Measurements from ENCODE around the gene SLC34A1. TPM values are rescaled to one million over a fixed set of nuclear protein-coding genes. Genes with fewer than 3 reads are reported as not detected.
A peak's percentile ranks its signal among the peaks of the same experiment; 100 is the strongest.

SLC34A1 gene
- total RNA-seq, 1 donor from 2014 or later = 0.16 TPM

DNA sequence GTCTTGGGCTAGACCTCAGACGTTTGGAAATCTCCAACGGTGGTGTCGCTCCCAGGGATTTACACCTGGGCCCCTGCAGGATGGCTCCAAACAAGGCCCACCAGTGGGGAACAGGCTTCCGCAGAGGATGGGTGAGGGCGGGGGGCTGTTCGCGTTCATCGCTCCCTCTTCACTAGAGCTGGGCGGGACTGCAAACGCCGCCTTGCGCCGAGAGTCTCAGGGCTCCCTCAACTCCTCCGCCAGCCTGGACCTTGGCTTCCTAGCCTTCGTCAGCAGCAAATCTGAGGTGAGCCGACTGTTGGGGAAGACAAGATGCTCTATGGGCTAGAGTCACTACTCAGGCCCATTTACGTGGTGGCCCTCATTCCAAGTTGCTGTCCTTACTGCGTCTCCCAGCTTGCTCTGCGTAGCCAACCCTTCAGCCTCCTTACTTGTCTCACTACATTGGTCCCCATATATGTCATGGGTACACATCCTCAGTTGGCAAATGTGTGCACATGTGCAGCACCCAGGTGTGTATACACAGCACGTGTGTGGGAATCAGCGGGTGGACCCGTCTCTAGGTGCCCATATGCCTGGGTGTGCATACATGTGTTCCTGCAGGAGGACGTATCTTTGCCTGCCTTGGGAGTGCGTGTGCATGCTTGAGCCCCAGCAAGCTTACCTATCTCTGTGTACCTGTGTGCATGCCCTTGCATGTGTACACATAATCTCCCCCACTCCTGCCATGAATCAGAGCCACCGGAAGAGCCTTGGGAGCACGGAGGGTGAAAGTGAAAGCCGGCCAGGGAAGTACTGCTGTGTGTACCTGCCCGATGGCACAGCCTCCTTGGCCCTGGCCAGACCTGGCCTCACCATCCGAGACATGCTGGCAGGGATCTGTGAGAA lies 16.0 kb upstream of the SLC34A1 start:
- no peaks in the 10 kb centered on the region for H3K36me3 Mint-ChIP-seq (ENCODE audit: low read depth)
- peak overlapping the region; percentile 81 for H3K4me3 Mint-ChIP-seq
- H3K4me1 Mint-ChIP-seq = peaks cover 26% of the 10 kb centered on the region
- no peak for DNase-seq (ENCODE audit: low read depth, low spot score)
- no peak overlapping the region for H3K27ac Mint-ChIP-seq (ENCODE audit: unreplicated experiment)
- no peaks in the 10 kb centered on the region for H3K9me3 Mint-ChIP-seq
- H3K27me3 Mint-ChIP-seq (ENCODE audit: low read depth) = peaks cover 15% of the 10 kb centered on the region
- TF ChIP-seq, protein P1, sequence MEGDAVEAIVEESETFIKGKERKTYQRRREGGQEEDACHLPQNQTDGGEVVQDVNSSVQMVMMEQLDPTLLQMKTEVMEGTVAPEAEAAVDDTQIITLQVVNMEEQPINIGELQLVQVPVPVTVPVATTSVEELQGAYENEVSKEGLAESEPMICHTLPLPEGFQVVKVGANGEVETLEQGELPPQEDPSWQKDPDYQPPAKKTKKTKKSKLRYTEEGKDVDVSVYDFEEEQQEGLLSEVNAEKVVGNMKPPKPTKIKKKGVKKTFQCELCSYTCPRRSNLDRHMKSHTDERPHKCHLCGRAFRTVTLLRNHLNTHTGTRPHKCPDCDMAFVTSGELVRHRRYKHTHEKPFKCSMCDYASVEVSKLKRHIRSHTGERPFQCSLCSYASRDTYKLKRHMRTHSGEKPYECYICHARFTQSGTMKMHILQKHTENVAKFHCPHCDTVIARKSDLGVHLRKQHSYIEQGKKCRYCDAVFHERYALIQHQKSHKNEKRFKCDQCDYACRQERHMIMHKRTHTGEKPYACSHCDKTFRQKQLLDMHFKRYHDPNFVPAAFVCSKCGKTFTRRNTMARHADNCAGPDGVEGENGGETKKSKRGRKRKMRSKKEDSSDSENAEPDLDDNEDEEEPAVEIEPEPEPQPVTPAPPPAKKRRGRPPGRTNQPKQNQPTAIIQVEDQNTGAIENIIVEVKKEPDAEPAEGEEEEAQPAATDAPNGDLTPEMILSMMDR (conservative IDR thresholded peaks at IDR 0.05) = no peak

DNA sequence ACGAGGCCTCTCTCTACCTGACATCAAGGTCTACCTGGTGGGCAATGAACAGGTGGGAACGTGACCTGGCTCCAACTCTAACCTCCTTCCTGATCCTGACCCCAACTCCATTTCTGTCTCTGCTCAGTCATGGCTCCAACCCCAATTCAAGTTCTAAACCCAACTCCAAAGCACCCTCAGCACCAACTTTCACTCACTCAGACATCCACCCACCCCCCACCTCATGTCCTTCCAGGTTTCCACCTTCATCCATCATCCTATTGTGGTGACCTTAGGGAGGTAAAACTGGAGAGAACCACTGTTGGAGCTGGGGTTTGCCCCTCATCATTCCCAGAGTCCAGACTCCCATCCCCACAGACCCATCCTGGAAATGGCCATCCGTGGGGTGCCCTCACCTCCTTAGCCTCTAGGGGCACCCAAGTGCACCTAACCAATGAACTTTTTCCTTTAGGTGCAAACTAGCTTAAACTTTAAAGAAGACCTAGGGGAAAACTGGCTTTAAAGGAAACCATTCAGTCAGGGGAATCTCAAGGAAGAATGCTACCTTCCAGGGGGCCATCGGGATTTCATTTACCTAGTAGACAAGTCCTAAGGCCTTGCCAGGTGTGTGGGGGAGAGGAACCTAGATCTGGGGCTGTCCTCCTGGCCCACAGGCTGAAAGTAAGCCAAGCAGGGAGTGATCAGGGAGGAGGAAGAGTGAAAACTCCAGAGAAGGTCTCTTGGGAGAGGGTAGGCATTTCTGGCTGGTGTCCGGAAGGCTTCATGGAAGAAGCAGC lies 15.2 kb upstream of the SLC34A1 start:
- H3K27ac Mint-ChIP-seq (ENCODE audit: unreplicated experiment) = no peak overlapping the region

DNA sequence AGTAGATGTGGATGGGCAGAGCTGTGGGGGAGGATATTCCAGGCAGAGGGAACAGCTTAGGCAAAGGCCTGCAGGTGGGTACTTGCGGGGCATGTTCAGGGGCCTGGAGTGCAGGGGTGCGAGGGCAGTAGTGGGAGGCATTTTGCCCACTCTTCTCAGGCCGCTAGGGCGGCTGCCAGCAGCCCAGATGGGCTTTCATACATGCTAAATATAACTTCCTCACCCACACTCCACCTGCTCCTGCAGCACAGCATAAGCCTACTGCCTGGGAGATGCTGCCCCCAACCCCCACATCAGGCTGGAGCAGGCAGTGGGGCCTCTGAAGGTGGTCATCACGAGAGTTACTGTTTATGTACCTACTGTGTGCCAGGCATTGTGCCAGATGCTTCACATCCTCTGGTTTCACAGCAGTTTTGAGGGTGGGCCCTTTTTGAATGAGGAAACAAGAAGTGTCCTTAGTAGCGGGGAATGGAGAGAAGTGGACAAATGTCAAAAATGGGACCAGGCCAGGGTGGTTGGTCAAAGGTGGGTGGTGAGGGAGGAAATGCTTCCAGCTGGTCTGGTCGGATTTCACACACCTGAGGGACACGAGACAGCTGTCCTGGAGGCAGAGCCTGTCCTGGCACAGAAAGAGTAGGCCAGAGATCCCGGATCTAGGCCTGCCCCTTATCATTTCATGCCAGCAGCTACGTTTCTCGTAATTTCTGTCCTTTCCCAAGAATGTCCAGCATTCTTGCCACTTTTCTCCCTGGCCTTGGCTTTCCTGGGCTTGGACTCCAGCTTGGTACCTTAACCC lies 14.4 kb upstream of the SLC34A1 start:
- Mint-ChIP-seq H3K36me3 (ENCODE audit: low read depth) (no peaks in the 10 kb centered on the region), H3K4me1 (peaks cover 26% of the 10 kb centered on the region), H3K27ac (ENCODE audit: unreplicated experiment) (no peak overlapping the region), H3K4me3 (peak overlapping the region; percentile 71), H3K27me3 (ENCODE audit: low read depth) (peaks cover 12% of the 10 kb centered on the region), H3K9me3 (no peaks in the 10 kb centered on the region)
- no peak for DNase-seq (ENCODE audit: low read depth, low spot score)
- TF ChIP-seq, protein P1 (conservative IDR thresholded peaks at IDR 0.05) = no peak

More for the DNA sequence above, 15.2 kb upstream of the SLC34A1 start:
- no peaks in the 10 kb centered on the region for H3K9me3 Mint-ChIP-seq
- TF ChIP-seq, protein P1 (conservative IDR thresholded peaks at IDR 0.05) = peak; percentile 57
- peaks cover 15% of the 10 kb centered on the region for H3K27me3 Mint-ChIP-seq (ENCODE audit: low read depth)
- peaks cover 26% of the 10 kb centered on the region for H3K4me1 Mint-ChIP-seq
- DNase-seq (ENCODE audit: low read depth, low spot score) = peak; percentile 42
- H3K4me3 Mint-ChIP-seq = peak overlapping the region; percentile 71
- no peaks in the 10 kb centered on the region for H3K36me3 Mint-ChIP-seq (ENCODE audit: low read depth)

DNA sequence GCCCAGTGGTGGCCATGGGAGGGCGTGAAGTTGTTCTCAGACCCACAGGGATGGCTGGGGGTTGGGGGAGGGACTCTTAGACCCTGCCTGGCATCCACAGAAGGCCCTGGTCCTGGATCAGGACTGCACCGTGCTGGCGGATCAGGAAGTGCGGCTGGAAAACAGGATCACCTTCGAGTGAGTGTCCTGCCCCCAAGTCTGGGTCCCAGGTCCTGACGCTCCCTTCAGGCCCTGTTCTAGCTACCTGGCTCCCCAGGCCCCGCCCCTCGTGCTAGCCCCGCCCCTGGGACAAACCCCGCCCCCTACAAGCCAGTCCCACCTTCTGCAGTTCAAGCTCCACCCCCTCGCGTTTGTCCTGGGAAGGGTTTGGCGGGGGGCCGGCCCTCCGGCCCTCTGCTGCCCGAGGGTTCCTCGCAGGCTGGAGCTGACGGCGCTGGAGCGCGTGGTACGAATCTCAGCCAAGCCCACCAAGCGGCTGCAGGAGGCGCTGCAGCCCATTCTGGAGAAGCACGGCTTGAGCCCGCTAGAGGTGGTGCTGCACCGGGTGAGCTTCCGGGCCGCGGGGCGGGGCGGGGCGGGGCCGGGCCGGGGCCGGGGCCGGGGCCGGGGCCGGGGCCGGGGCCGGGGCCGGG lies 13.6 kb upstream of the SLC34A1 start:
- TF ChIP-seq, protein P1 (conservative IDR thresholded peaks at IDR 0.05) = peak; percentile 66
- H3K9me3 Mint-ChIP-seq = no peaks in the 10 kb centered on the region
- no peak overlapping the region for H3K27ac Mint-ChIP-seq (ENCODE audit: unreplicated experiment)
- peaks cover 12% of the 10 kb centered on the region for H3K27me3 Mint-ChIP-seq (ENCODE audit: low read depth)
- H3K4me1 Mint-ChIP-seq = peaks cover 26% of the 10 kb centered on the region
- H3K36me3 Mint-ChIP-seq (ENCODE audit: low read depth) = no peaks in the 10 kb centered on the region
- DNase-seq (ENCODE audit: low read depth, low spot score) = peak; percentile 87
- H3K4me3 Mint-ChIP-seq = peak overlapping the region; percentile 78
